HFFc6 (cell line): ENCODE results near the gene PRR27. TPM values are rescaled to one million over a fixed set of nuclear protein-coding genes. Genes with fewer than 3 reads are reported as not detected.

Experiments
- DNase-seq: peaks from one replicate; pipeline ENCODE4 v3.0.0-alpha.2; 2018
- H3K27ac Mint-ChIP-seq: 2 replicates; pipeline ENCODE4 v1.8.0; 2020; ENCODE audit warnings: mild to moderate bottlenecking, mixed read lengths
- H3K27me3 Mint-ChIP-seq: 2 replicates; pipeline ENCODE4 v1.8.0; 2021; ENCODE audit warnings: mild to moderate bottlenecking, moderate library complexity, mixed read lengths; ENCODE audit not compliant: insufficient read depth
- H3K36me3 Mint-ChIP-seq: 2 replicates; pipeline ENCODE4 v1.8.0; 2021; ENCODE audit warnings: low read depth, mixed read lengths
- H3K4me1 Mint-ChIP-seq: 2 replicates; pipeline ENCODE4 v1.8.0; 2020; ENCODE audit warnings: low read depth, mixed read lengths
- H3K4me3 Mint-ChIP-seq: 2 replicates; pipeline ENCODE4 v1.8.0; 2020; ENCODE audit warnings: mild to moderate bottlenecking, moderate library complexity, mixed read lengths
- H3K9me3 Mint-ChIP-seq: 2 replicates; pipeline ENCODE4 v1.8.0; 2020; ENCODE audit warnings: mild to moderate bottlenecking, mixed read lengths
- total RNA-seq, 6 experiments: library from RNA; stranded (reverse); fragmentation: NEBNext Ultra II Directional; extraction: Animal tissue kit (Norgen Biotek cat#: 25700); gene quantifications; 2 replicates in 1 of 6; 3 replicates in 5 of 6; pipeline ENCODE4 v1.2.3, GENCODE V29; 2021
- TF ChIP-seq, protein P1 (sequence below): fragments of 200-600 bp; sonication (generic); IDR thresholded peaks from 2 replicates; pipeline ENCODE4 v1.5.0; 2021; ENCODE audit warnings: antibody characterized with exemption, mild to moderate bottlenecking

PRR27 gene
- total RNA-seq, 6 experiments from 2014 or later: not detected

GRCh38 chr4:70138751-70139150 lies 15.3 kb upstream of the PRR27 start:
- TF ChIP-seq, protein P1, sequence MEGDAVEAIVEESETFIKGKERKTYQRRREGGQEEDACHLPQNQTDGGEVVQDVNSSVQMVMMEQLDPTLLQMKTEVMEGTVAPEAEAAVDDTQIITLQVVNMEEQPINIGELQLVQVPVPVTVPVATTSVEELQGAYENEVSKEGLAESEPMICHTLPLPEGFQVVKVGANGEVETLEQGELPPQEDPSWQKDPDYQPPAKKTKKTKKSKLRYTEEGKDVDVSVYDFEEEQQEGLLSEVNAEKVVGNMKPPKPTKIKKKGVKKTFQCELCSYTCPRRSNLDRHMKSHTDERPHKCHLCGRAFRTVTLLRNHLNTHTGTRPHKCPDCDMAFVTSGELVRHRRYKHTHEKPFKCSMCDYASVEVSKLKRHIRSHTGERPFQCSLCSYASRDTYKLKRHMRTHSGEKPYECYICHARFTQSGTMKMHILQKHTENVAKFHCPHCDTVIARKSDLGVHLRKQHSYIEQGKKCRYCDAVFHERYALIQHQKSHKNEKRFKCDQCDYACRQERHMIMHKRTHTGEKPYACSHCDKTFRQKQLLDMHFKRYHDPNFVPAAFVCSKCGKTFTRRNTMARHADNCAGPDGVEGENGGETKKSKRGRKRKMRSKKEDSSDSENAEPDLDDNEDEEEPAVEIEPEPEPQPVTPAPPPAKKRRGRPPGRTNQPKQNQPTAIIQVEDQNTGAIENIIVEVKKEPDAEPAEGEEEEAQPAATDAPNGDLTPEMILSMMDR: no peak
- Mint-ChIP-seq H3K36me3 (no peaks in the 10 kb centered on the region), H3K27ac (no peak overlapping the region), H3K27me3 (no peaks in the 10 kb centered on the region; the same call in 1 of the 2 replicates), H3K9me3 (peaks cover 10% of the 10 kb centered on the region), H3K4me3 (no peak overlapping the region), H3K4me1 (no peaks in the 10 kb centered on the region)
- no peak for DNase-seq

DNA sequence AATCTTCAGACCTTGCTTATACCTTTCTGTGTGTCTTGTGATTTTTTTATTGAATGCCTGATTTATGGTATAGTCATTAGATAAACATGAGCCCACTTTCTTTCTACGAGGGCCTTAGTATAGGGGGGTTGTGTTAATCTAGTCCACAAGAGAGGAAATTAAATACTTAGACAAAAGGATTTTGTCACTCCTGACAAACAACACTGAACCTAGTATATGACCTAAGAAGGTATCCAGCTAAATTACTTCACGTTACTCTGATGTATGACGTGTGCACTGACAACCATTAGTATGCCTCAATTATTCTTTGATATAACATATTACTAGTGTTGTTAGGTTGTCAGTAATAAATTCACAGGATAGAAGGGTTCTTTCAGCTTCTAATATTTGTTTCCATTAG lies 2.8 kb upstream of the PRR27 start:
- TF ChIP-seq, protein P1: no peak
- DNase-seq: no peak
- H3K27ac Mint-ChIP-seq: no peak overlapping the region
- H3K4me3 Mint-ChIP-seq: no peak overlapping the region
- peaks cover 19% of the 10 kb centered on the region for H3K9me3 Mint-ChIP-seq
- no peaks in the 10 kb centered on the region; the same call in 1 of the 2 replicates for H3K27me3 Mint-ChIP-seq
- H3K36me3 Mint-ChIP-seq: no peaks in the 10 kb centered on the region
- no peaks in the 10 kb centered on the region for H3K4me1 Mint-ChIP-seq

- no peak overlapping the region for H3K27ac Mint-ChIP-seq
- H3K27me3 Mint-ChIP-seq: no peaks in the 10 kb centered on the region; the same call in 1 of the 2 replicates
- peaks cover 22% of the 10 kb centered on the region for H3K9me3 Mint-ChIP-seq
- no peak overlapping the region for H3K4me3 Mint-ChIP-seq
- DNase-seq: no peak
- TF ChIP-seq, protein P1: no peak
- no peaks in the 10 kb centered on the region for H3K36me3 Mint-ChIP-seq
- H3K4me1 Mint-ChIP-seq: no peaks in the 10 kb centered on the region
Observed at GRCh38 chr4:70152088-70152487, 1.9 kb upstream of the PRR27 start.

DNA sequence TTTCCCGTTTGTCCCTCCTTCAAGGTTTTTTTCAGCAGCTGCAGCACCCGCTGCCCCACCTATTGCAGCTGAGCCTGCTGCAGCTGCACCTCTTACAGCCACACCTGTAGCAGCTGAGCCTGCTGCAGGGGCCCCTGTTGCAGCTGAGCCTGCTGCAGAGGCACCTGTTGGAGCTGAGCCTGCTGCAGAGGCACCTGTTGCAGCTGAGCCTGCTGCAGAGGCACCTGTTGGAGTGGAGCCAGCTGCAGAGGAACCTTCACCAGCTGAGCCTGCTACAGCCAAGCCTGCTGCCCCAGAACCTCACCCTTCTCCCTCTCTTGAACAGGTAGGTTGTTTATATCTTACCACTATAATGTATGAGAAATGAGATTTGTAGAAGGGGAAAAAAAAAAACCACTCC lies 4.5 kb downstream of the PRR27 start:
- TF ChIP-seq, protein P1: no peak
- no peaks in the 10 kb centered on the region for H3K36me3 Mint-ChIP-seq

GRCh38 chr4:70177090-70177489 lies 23.1 kb downstream of the PRR27 start:
- Mint-ChIP-seq H3K36me3 (no peaks in the 10 kb centered on the region), H3K4me1 (no peaks in the 10 kb centered on the region), H3K27ac (no peak overlapping the region), H3K9me3 (peaks cover 15% of the 10 kb centered on the region), H3K27me3 (no peaks in the 10 kb centered on the region), H3K4me3 (no peak overlapping the region)
- no peak for DNase-seq
- TF ChIP-seq, protein P1: no peak

More for the DNA sequence above, 4.5 kb downstream of the PRR27 start:
- Mint-ChIP-seq H3K4me1 (no peaks in the 10 kb centered on the region), H3K27me3 (no peaks in the 10 kb centered on the region), H3K4me3 (no peak overlapping the region), H3K9me3 (peaks cover 13% of the 10 kb centered on the region), H3K27ac (no peak overlapping the region)
- DNase-seq: no peak
